ENCODE measurements around the gene SPRY2. TPM values are rescaled to one million over a fixed set of nuclear protein-coding genes. Genes with fewer than 3 reads are reported as not detected.

The SPRY2 gene
- total RNA-seq, 1 donor = 60.3 TPM

GRCh38 chr13:80382576-80382975 is 41.6 kb upstream of the SPRY2 start:
- TF ChIP-seq, protein P1, sequence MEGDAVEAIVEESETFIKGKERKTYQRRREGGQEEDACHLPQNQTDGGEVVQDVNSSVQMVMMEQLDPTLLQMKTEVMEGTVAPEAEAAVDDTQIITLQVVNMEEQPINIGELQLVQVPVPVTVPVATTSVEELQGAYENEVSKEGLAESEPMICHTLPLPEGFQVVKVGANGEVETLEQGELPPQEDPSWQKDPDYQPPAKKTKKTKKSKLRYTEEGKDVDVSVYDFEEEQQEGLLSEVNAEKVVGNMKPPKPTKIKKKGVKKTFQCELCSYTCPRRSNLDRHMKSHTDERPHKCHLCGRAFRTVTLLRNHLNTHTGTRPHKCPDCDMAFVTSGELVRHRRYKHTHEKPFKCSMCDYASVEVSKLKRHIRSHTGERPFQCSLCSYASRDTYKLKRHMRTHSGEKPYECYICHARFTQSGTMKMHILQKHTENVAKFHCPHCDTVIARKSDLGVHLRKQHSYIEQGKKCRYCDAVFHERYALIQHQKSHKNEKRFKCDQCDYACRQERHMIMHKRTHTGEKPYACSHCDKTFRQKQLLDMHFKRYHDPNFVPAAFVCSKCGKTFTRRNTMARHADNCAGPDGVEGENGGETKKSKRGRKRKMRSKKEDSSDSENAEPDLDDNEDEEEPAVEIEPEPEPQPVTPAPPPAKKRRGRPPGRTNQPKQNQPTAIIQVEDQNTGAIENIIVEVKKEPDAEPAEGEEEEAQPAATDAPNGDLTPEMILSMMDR (IDR thresholded peaks at IDR 0.05; ENCODE audit: insufficient read depth, low read length) = no peak
- no peak for DNase-seq (ENCODE audit: low read depth)

DNA sequence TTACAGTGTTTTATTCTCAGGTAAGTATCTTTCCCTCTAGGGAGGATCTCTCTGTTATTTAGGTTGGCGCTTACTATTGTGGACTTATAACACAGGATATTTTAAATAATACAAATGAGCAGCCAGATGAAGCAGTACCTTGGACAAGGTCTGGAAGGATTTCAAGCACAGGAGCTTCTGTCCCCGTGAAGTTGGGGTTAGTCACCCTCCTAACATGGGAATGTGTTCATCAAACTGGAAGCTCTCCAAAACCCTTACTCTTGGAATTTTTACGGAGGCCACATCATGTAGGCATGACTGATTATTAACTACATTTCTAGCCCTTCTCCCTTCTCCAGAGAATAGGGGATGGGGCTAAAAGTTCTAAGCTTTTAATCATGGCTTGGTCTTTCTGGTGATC is 38.3 kb upstream of the SPRY2 start:
- TF ChIP-seq, protein P1 (IDR thresholded peaks at IDR 0.05; ENCODE audit: insufficient read depth, low read length) = no peak
- DNase-seq (ENCODE audit: low read depth) = peak; percentile 15
- H3K4me3 ChIP-seq (ENCODE audit: low read depth, low read length) = no peak overlapping the region

More at GRCh38 chr13:80382576-80382975, 41.6 kb upstream of the SPRY2 start:
- no peak overlapping the region for H3K4me3 ChIP-seq (ENCODE audit: low read depth, low read length)

DNA sequence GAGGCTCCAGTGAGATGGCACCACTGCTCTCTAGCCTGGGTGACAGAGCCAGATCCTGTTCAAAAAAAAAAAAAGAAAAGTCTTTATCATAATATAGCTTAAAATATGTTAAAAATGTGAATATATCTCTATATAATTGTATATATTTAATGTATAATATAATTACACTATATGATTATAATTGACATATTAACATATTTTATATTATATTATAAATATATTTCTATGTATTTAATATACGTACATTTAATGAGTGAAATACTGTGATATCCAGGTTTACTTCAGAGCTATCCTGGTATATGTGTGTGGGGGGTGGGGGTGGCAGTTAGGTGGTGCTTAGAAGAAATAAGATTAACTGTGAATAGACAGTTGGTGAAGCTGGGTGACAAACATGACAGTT is 35.6 kb upstream of the SPRY2 start:
- no peak overlapping the region for H3K4me3 ChIP-seq (ENCODE audit: low read depth, low read length)
- no peak for DNase-seq (ENCODE audit: low read depth)

DNA sequence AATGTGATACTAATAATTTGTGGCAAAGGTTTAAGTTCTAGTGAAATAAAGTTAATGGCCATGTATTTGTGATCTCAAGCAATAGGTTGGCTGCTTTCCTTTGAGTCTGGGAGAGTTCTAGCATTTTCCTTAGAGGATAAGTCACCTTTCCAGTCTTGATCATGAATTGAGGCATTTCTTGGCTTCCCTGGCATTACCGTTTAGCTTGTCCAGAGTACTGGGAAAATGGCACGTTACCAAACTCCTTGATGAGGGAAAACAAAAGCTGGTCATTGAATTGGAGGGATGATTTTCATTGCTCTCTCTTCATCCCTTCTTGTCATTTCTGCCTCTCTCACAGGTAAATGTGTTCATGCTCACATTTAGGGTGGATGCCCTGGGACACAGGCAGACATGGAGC is 34.0 kb upstream of the SPRY2 start:
- peak; percentile 20 for DNase-seq (ENCODE audit: low read depth)
- TF ChIP-seq, protein P1 (IDR thresholded peaks at IDR 0.05; ENCODE audit: insufficient read depth, low read length) = no peak
- no peak overlapping the region for H3K4me3 ChIP-seq (ENCODE audit: low read depth, low read length)

More for the DNA sequence above, 35.6 kb upstream of the SPRY2 start:
- TF ChIP-seq, protein P1 (IDR thresholded peaks at IDR 0.05; ENCODE audit: insufficient read depth, low read length) = no peak

DNA sequence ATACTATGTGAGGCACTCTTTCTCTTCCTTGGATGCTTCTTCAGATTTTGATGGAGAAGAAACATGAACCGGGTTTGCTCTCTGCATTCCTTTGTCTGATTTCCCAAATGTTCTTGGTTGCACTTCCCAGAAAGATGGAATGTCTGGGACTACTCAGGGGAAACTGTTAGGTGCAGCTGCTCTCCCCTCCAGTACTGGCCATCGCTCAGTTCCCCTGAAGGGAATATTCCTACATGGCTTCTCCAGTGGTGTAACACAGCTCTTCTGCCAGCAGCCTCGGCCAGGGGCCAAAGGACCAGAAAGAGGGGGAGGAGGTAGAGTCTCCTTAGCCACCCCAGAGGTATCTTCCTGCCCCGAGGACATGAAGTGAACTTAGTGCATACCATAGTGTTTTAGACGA is 33.5 kb upstream of the SPRY2 start:
- TF ChIP-seq, protein P1 (IDR thresholded peaks at IDR 0.05; ENCODE audit: insufficient read depth, low read length) = no peak
- no peak overlapping the region for H3K4me3 ChIP-seq (ENCODE audit: low read depth, low read length)
- peak; percentile 44 for DNase-seq (ENCODE audit: low read depth)

DNA sequence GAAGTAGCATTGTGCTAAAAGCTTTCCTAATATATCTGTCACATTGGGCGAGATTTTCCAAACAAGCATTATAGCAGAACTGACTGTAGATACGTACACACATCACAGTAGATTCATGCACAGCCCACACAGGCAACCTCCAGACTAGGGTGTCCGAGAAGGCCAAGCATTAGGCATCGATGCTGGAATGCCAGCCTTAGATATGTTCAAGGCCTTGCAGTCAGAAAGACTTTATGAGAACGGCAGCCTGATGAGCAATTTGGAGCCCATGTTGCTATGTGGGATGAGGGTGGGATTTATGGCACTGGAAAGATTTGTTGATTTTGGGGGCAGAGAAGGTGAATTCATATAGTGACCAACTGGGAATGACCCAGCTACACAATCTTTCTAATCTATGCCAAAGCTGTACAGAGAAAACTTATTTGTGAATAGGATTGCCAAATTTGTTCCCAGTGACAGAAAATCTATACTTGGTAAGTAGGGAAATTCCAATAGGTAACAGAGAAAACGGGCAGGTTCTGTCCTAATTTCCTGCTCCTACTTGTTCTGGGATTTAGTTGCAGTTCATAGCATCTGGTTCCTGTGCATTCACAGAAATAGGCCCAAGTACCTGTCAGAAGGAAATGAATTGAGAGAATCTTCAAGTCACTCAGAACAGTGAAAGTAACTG is 31.0 kb upstream of the SPRY2 start:
- no peak overlapping the region for H3K4me3 ChIP-seq (ENCODE audit: low read depth, low read length)
- DNase-seq (ENCODE audit: low read depth) = no peak
- TF ChIP-seq, protein P1 (IDR thresholded peaks at IDR 0.05; ENCODE audit: insufficient read depth, low read length) = no peak

- no peak overlapping the region for H3K4me3 ChIP-seq (ENCODE audit: low read depth, low read length)
- TF ChIP-seq, protein P1 (IDR thresholded peaks at IDR 0.05; ENCODE audit: insufficient read depth, low read length) = no peak
- no peak for DNase-seq (ENCODE audit: low read depth)
Observed at GRCh38 chr13:80367473-80367872, 26.5 kb upstream of the SPRY2 start.
